ENCODE data around the gene TBCA. TPM values are rescaled to one million over a fixed set of nuclear protein-coding genes. Genes with fewer than 3 reads are reported as not detected.
"Not testable (repeated sequence)": the region's sequence is repeated elsewhere in the genome, so short reads cannot be mapped to it uniquely, and the experiment has no call there.

The TBCA gene
- polyA plus RNA-seq, 12 donors: 214 to 353 (median 268) TPM; not detected in 1

GRCh38 chr5:77724934-77725333, 51.2 kb downstream of the TBCA start:
- DNase-seq: no peak

GRCh38 chr5:77719666-77720363, 56.3 kb downstream of the TBCA start:
- no peak for DNase-seq

- DNase-seq: no peak
These were observed 57.1 kb downstream of the TBCA start for GRCh38 chr5:77718934-77719610.

GRCh38 chr5:77709993-77710685, 66.0 kb downstream of the TBCA start:
- DNase-seq: no peak

DNA sequence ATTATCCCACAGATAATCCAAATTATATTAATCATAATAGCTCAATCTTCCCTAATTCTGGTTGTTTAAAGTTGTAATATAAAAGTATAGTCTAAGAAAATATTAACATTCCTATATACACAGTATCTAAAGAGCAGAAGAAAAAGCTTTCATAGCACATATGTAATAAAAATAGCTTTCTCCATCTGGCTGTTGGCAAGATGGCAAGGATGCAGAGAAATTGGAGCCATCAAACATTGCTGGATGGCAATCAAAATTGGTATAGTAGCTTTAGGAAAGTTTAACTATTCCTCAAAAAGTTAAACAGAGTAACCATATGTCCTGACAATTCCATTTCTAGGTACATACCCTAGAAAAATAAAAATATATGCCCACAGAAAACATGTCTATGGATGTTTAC, 66.8 kb downstream of the TBCA start:
- DNase-seq: no peak

- no peak for DNase-seq
These were observed 68.3 kb downstream of the TBCA start for GRCh38 chr5:77707791-77708190.

DNA sequence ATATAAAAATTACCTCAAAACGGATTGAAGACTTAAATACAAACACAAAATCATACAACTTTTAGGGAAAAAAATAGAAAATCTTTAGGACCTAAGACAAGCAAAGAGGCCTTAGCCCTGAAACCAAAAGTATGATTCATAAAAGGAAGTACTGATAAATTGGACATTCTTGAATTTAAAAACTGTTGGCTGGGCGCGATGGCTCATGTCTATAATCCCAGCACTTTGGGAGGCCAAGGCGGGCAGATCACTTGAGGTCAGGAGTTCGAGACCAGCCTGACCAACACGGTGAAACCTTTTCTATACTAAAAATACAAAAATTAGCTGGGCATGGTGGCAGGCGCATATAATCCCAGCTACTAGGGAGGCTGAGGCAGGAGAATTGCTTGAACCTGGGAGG, 76.6 kb downstream of the TBCA start:
- DNase-seq: not testable (repeated sequence)

- no peak for DNase-seq
These were observed 77.2 kb downstream of the TBCA start for GRCh38 chr5:77698920-77699319.

- no peak for DNase-seq
These were observed 78.4 kb downstream of the TBCA start for GRCh38 chr5:77697692-77698091.

- DNase-seq: no peak
These were observed 80.0 kb downstream of the TBCA start for GRCh38 chr5:77696120-77696519.

GRCh38 chr5:77693913-77694312, 82.2 kb downstream of the TBCA start:
- DNase-seq: no peak

- no peak for DNase-seq
These were observed 92.9 kb downstream of the TBCA start for GRCh38 chr5:77683171-77683732.

GRCh38 chr5:77670526-77670925, 105.6 kb downstream of the TBCA start:
- no peak for DNase-seq

GRCh38 chr5:77669677-77670076, 106.5 kb downstream of the TBCA start:
- DNase-seq: no peak

- no peak for DNase-seq
These were observed 112.9 kb downstream of the TBCA start for GRCh38 chr5:77663090-77663863.

DNA sequence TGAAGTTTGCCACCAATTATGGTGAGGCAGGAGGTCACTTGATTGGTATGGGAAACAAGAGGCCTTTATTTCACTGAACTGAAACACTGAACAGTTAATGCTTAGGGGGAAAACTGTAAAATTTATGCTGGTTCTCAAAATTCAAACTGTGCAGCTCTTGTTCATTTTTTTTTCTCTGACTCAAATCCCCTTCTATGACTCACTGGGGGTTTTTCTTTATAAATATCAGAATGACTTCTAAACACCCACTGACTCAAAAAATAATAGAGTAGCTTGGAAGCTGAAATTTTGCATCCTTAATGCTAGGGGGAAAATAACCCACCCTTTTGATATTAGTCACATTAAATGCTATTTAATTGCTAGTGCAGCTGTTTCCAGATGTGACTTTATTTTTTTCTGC, 113.5 kb downstream of the TBCA start:
- no peak for DNase-seq

GRCh38 chr5:77658662-77659061, 117.5 kb downstream of the TBCA start:
- DNase-seq: no peak

DNA sequence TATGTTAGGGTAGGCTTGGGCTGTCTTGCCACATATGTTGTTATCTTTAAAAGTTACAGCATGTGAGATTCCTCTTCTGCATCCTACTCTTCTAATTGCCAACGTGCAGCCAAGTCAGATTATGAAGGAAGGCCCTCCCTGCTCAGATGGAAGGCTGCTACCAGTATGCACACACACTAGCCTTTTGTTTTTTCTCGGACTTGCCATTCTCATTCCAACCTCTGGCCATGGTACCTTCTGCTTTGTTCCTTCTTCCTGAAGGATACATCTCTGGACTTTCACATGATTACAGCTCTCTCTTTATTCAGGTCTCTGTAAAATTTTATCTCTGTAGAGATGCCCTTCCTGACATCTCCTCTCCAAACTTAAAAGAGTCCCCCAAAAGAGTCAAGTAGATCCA, 124.8 kb downstream of the TBCA start:
- DNase-seq: no peak

GRCh38 chr5:77650686-77651085, 125.5 kb downstream of the TBCA start:
- DNase-seq: no peak

DNA sequence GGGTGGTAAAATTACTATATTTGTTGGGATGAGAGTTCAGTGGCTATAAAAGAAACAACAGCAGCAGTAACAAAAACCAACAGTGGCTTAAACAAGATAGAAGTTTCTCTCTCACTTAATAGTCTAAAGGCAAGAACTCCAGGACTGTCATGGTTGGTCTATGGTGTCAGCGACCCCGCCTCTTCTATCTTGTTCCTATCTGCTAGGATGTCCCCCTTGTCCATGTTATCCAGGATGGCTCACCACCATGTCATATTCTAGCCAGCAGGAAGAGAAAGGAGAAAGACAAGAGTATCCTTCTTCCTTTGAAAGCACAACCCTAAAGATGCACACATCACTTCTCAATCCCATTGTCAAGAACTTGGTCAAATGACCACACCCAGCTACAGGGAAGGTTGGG, 126.4 kb downstream of the TBCA start:
- DNase-seq: no peak

DNA sequence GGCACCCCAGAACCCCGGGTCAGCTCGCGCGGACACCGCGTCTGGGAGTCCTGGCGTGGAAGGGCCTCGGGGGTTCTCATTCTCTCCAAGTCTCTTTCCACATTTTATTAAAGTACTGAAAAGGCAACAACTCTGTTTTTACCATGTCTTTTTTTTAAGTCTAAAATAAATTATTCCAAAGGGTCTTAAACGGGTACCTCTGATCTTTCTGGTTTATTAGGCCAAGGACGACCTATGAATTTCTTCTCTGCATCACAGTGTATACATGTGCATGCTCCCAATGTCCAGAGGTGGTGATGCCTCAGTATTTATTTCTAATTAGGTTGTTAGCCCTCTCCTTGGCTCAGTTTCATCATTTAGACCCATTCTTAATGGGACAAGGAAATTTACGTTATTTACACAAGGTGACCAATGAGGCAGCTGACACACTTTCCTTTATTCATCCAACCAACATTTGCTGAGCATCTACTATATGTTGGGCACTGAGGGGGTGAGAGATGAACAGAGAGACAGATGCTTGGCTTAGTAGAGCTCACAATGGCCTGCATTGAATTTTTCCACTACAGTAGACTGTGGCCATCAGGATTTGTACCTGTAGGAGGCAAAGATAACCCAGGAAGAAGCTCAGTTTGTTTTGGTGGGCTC, 130.0 kb downstream of the TBCA start:
- no peak for DNase-seq
